CD8-positive, alpha-beta memory T cell (primary cell): ENCODE data around the gene LARP4. TPM values are rescaled to one million over a fixed set of nuclear protein-coding genes. Genes with fewer than 3 reads are reported as not detected.
A peak's percentile ranks its signal among the peaks of the same experiment; 100 is the strongest.
"Not testable (repeated sequence)": the region's sequence is repeated elsewhere in the genome, so short reads cannot be mapped to it uniquely, and the experiment has no call there.

Source experiments
- CTCF ChIA-PET: fragments of 350-600 bp; sonication (Branson Sonifier 250); formaldehyde crosslinking; loops from one replicate; lab custom pipeline; 2021; ENCODE audit warnings: antibody characterized with exemption; lab: Charles Lee
- POLR2A ChIA-PET: fragments of 350-600 bp; sonication (Branson Sonifier 250); formaldehyde crosslinking; loops from one replicate; lab custom pipeline; 2021; ENCODE audit warnings: antibody characterized with exemption; lab: Charles Lee
- DNase-seq, 5 donors: peaks; one replicate each; pipeline versions ENCODE4 v3.0.0 to v3.0.0-alpha.2; 2020 to 2022; ENCODE audit warnings: mixed read lengths in 1 of 5
- H3K27ac ChIP-seq: one replicate; pipeline ENCODE4 v1.7.0; 2013; ENCODE audit warnings: low read depth, mild to moderate bottlenecking, low read length, moderate library complexity
- H3K27me3 ChIP-seq: 2 replicates; pipeline ENCODE4 v1.7.0; 2013; ENCODE audit warnings: low read length, mild to moderate bottlenecking; ENCODE audit not compliant: insufficient read depth, poor library complexity, severe bottlenecking
- H3K36me3 ChIP-seq: 2 replicates; pipeline ENCODE4 v1.7.0; 2013; ENCODE audit warnings: mild to moderate bottlenecking, low read length, moderate library complexity; ENCODE audit not compliant: insufficient read depth
- H3K4me1 ChIP-seq: 2 replicates; pipeline ENCODE4 v1.7.0; 2013; ENCODE audit warnings: mild to moderate bottlenecking, low read length, moderate library complexity; ENCODE audit not compliant: insufficient read depth
- H3K4me3 ChIP-seq: 2 replicates; pipeline ENCODE4 v1.7.0; 2013; ENCODE audit warnings: mild to moderate bottlenecking, low read length
- H3K9me3 ChIP-seq: 2 replicates; pipeline ENCODE4 v1.7.0; 2013; ENCODE audit warnings: mild to moderate bottlenecking, low read length
- H3K27ac Mint-ChIP-seq, 8 donors: one replicate each; pipeline ENCODE4 v1.8.0; 2020 to 2021; ENCODE audit warnings: mixed read lengths in 8 of 8, mild to moderate bottlenecking in 6 of 8, inconsistent platforms in 3 of 8, moderate library complexity in 3 of 8
- H3K27me3 Mint-ChIP-seq, 2 donors: one replicate each; pipeline ENCODE4 v1.8.0; 2020 to 2021; ENCODE audit warnings: mixed read lengths in 2 of 2, mild to moderate bottlenecking in 1 of 2, moderate library complexity in 1 of 2
- H3K36me3 Mint-ChIP-seq, 3 donors: one replicate each; pipeline ENCODE4 v1.8.0; 2020 to 2021; ENCODE audit warnings: mixed read lengths in 3 of 3, inconsistent platforms in 1 of 3, mild to moderate bottlenecking in 1 of 3
- H3K4me1 Mint-ChIP-seq, 3 donors: one replicate each; pipeline ENCODE4 v1.8.0; 2020 to 2021; ENCODE audit warnings: mixed read lengths in 3 of 3, inconsistent platforms in 1 of 3, mild to moderate bottlenecking in 1 of 3
- H3K4me3 Mint-ChIP-seq, 7 donors: one replicate each; pipeline ENCODE4 v1.8.0; 2020 to 2021; ENCODE audit warnings: mixed read lengths in 7 of 7, mild to moderate bottlenecking in 6 of 7, moderate library complexity in 4 of 7, inconsistent platforms in 2 of 7
- H3K9me3 Mint-ChIP-seq, 5 donors: one replicate each; pipeline ENCODE4 v1.8.0; 2020 to 2022; ENCODE audit warnings: mixed read lengths in 5 of 5, mild to moderate bottlenecking in 3 of 5, moderate library complexity in 2 of 5, inconsistent platforms in 1 of 5
- polyA plus RNA-seq: library from polyadenylated mRNA; unstranded; fragments of 300-500 nt; fragmentation: Illumina TruSeq; gene quantifications from one replicate; pipeline ENCODE4 v1.2.3, GENCODE V29; 2021
- total RNA-seq, 2 experiments: library from RNA; stranded (reverse); gene quantifications; one replicate each; pipeline ENCODE4 v1.2.3, GENCODE V29; 2021

LARP4 gene
- total and polyA plus RNA-seq, 3 experiments from 2014 or later = 19.5 to 121 (median 110) TPM

DNA sequence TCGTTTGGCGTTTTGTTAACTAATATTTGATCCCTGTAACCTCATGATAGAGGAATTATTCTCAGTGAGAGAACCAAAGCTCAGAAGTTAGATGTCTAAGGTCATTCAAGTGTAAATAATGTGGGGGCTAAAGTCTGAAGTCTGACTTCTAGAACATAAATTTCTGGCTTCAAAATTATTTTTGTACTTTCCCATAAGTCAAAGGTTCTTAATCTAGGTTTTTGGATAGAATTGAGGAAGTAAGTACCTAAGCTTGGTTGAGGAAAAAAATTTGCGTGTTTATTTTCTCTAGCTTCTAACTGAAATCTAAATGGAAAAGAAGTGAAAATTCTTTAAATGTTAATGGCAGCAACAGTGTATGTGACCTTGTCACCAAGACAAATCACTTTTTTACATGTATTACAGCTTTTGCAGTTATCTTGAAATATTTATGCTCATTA, 2.3 kb downstream of the LARP4 start:
- H3K4me1 Mint-ChIP-seq = peaks cover 35 to 54% (median 40%) of the 10 kb centered on the region in 3 donors
- ChIA-PET CTCF (interaction anchor here (1.5 kb wide), 1 partner anchor 30 kb away, joined by 4 read pairs; no protein-coding TSS in a partner anchor), POLR2A (no interaction called here)
- H3K9me3 ChIP-seq = no peaks in the 10 kb centered on the region
- no peaks in the 10 kb centered on the region for H3K36me3 ChIP-seq
- H3K4me3 ChIP-seq = no peak overlapping the region
- H3K4me3 Mint-ChIP-seq = peak overlapping the region; percentile 45 to 100 (median 98)
- no peak for DNase-seq
- H3K27me3 Mint-ChIP-seq = peaks cover 0 to 3% of the 10 kb centered on the region in 2 donors
- peaks cover 1 to 14% (median 6%) of the 10 kb centered on the region in 3 donors for H3K36me3 Mint-ChIP-seq
- H3K4me1 ChIP-seq = peaks cover 22% of the 10 kb centered on the region
- H3K9me3 Mint-ChIP-seq = no peaks in the 10 kb centered on the region
- H3K27ac Mint-ChIP-seq = no peak overlapping the region
- H3K27ac ChIP-seq = peak overlapping the region; percentile 87
- no peaks in the 10 kb centered on the region for H3K27me3 ChIP-seq

DNA sequence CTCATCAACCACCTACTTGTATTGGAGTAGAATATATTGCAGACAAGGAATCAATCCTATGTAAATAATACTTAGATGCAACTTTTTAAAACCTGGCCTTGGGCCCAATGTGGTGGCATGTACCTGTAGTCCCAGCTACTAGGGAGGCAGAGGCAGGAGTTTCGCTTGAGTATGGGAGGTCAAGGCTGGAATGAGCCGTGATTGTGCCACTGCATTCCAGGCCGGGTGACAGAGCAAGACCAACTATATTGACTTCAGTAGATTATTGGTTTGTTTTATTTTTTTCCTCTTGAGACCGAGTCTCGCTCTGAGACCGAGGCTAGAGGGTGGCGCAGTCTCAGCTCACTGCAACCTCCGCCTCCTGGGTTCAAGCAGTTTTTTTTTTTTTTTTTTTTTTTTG, 3.6 kb downstream of the LARP4 start:
- POLR2A ChIA-PET = no interaction called here
- Mint-ChIP-seq H3K27ac (peak overlapping the region in 1 of 8 donors; percentile 36), H3K27me3 (no peaks in the 10 kb centered on the region), H3K9me3 (no peaks in the 10 kb centered on the region), H3K36me3 (peaks cover 0 to 18% (median 4%) of the 10 kb centered on the region in 3 donors), H3K4me3 (no peak overlapping the region), H3K4me1 (peaks cover 38 to 64% (median 46%) of the 10 kb centered on the region in 3 donors)
- no peaks in the 10 kb centered on the region for H3K27me3 ChIP-seq
- no peak overlapping the region for H3K27ac ChIP-seq
- DNase-seq = no peak
- no peaks in the 10 kb centered on the region for H3K36me3 ChIP-seq
- H3K4me3 ChIP-seq = no peak overlapping the region
- peaks cover 22% of the 10 kb centered on the region for H3K4me1 ChIP-seq
- CTCF ChIA-PET = no interaction called here
- no peaks in the 10 kb centered on the region for H3K9me3 ChIP-seq

DNA sequence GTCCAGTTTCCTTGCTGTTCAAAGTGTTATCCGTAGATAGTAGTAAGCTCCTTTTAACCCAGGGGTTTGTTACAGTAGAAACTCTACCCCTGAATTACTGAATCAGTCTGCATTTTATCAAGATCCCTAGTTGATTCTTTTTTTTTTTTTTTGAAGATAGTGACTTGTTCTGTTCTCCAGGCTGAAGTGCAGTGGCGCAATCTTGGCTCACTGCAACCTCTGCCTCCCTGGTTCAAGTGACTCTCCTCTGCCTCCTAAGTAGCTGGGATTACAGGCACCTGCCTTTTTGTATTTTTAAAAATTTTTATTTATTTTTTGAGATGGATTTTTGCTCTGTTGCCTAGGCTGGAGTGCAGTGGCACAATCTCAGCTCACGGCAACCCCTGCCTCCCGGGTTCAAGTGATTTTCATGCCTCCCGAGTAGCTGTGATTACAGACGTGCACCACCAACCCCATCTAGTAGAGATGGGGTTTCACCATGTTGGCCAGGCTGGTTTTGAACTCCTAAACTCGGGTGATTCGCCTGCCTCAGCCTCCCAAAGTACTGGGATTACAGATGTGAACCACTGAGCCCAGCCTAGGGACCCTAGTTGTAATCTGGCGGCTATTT, 10.5 kb downstream of the LARP4 start:
- H3K27me3 Mint-ChIP-seq = no peaks in the 10 kb centered on the region
- CTCF ChIA-PET = no interaction called here
- Histone ChIP-seq H3K27me3 (no peaks in the 10 kb centered on the region), H3K4me3 (no peak overlapping the region), H3K4me1 (peaks cover 4% of the 10 kb centered on the region), H3K36me3 (no peaks in the 10 kb centered on the region), H3K27ac (no peak overlapping the region), H3K9me3 (no peaks in the 10 kb centered on the region)
- H3K9me3 Mint-ChIP-seq = no peaks in the 10 kb centered on the region
- H3K4me1 Mint-ChIP-seq = peaks cover 23 to 64% (median 39%) of the 10 kb centered on the region in 3 donors
- DNase-seq = no peak
- POLR2A ChIA-PET = interaction anchor here (0.7 kb wide), 1 partner anchor 300 kb away, joined by 5 read pairs; no protein-coding TSS in a partner anchor
- H3K27ac Mint-ChIP-seq = peak overlapping the region in 2 of 8 donors; percentile 17 to 79
- no peak overlapping the region for H3K4me3 Mint-ChIP-seq
- peaks cover 0 to 21% (median 4%) of the 10 kb centered on the region in 3 donors for H3K36me3 Mint-ChIP-seq

DNA sequence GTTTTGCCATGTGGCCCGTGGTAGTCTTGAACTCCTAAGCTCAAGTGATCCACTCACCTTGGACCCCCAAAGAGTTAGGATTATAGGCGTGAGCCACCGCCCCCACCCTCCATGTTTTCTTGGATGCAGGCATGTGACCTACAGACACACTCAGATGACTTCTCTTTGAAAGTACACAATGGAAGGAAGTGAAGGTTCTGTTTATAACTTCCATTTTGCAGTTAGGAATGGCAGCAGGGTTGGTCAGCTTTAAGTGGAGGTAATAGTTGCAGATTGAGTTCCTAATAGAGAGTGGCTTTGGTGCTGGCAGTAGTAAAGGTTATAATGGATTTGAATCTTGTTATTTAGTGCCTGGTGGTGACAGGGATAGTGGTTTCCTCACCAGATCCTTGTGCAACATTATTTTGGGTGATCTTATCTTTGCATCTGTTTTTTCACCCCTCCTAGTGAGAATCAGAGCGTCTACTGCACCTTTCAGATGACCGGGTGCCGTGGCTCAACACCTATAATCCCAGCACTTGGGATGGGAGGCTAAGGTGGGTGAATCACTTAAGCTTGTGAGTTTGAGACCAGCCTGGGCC, 15.3 kb downstream of the LARP4 start:
- Histone ChIP-seq H3K27me3 (no peaks in the 10 kb centered on the region), H3K36me3 (no peaks in the 10 kb centered on the region), H3K9me3 (no peaks in the 10 kb centered on the region), H3K4me1 (peaks cover 10% of the 10 kb centered on the region), H3K27ac (no peak overlapping the region), H3K4me3 (no peak overlapping the region)
- Mint-ChIP-seq H3K36me3 (peaks cover 0 to 30% (median 0%) of the 10 kb centered on the region in 3 donors), H3K4me1 (peaks cover 25 to 72% (median 43%) of the 10 kb centered on the region in 3 donors), H3K27ac (peak overlapping the region in 3 of 8 donors; percentile 44 to 88 (median 54)), H3K9me3 (no peaks in the 10 kb centered on the region), H3K27me3 (no peaks in the 10 kb centered on the region), H3K4me3 (no peak overlapping the region)
- POLR2A ChIA-PET = no interaction called here
- CTCF ChIA-PET = no interaction called here
- no peak for DNase-seq

DNA sequence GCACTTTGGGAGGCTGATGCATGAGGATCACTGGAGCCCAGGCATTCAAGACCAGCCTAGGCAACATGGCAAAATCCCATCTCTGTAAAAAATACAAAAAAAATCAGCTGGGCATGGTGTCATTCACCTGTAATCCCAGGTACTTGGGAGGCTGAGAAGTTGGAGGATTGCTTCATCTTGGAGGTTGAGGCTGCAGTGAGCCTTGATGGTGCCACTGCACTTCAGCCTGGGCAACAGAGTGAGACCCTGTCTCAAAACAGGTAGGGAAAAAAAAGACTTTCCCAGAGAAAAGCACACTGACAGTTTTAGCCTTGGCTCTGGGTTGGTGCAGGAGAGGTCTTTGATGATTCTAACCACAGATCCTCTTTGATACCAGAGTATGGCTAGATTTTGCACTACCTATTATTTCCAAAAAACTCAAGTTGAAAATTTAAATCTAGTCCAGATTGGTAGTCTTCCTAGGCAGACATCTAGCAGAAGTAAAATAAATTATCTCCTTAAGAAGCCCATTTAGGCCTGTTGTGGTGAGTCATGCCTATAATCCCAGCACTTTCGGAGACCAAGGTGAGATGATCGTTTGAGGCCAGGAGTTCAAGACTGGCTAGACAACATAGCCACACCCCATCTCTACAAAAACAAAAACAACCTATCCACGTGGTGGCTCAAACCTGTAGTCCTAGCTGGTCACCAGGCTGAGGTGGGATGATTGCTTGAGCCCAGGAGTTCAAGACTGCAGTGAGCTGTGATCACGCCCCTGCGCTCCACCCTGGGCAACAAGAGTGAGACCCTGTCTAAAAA, 18.6 kb downstream of the LARP4 start:
- peaks cover 14 to 51% (median 33%) of the 10 kb centered on the region in 3 donors for H3K4me1 Mint-ChIP-seq
- POLR2A ChIA-PET = no interaction called here
- peaks cover 10% of the 10 kb centered on the region for H3K4me1 ChIP-seq
- peaks cover 0 to 29% (median 0%) of the 10 kb centered on the region in 3 donors for H3K36me3 Mint-ChIP-seq
- H3K4me3 ChIP-seq = no peak overlapping the region
- no peak overlapping the region for H3K27ac ChIP-seq
- H3K27ac Mint-ChIP-seq = peak overlapping the region in 1 of 8 donors; percentile 24
- no peaks in the 10 kb centered on the region for H3K9me3 Mint-ChIP-seq
- H3K36me3 ChIP-seq = no peaks in the 10 kb centered on the region
- no peaks in the 10 kb centered on the region for H3K27me3 ChIP-seq
- no peaks in the 10 kb centered on the region for H3K9me3 ChIP-seq
- H3K27me3 Mint-ChIP-seq = no peaks in the 10 kb centered on the region
- CTCF ChIA-PET = no interaction called here
- H3K4me3 Mint-ChIP-seq = no peak overlapping the region
- no peak for DNase-seq

DNA sequence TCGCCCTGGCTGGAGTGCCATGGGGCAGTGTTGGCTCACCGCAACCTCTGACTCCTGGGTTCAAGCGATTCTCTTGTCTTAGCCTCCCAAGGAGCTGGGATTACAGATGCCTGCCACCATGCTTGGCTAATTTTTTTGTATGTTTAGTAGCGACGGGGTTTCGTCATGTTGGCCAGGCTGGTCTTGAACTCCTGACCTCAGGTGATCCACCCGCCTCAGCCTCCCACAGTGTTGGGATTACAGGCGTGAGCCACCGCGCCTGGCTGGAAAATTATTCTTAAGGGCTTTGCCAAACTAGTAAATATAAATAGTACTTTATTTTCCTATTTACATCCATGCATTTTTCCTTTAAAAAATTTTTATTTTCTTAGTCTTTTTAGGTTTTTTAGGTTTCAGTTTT, 22.2 kb downstream of the LARP4 start:
- H3K27me3 ChIP-seq, H3K27ac ChIP-seq, H3K4me3 Mint-ChIP-seq, H3K27ac Mint-ChIP-seq, H3K9me3 ChIP-seq, H3K4me3 ChIP-seq, H3K9me3 Mint-ChIP-seq, H3K4me1 ChIP-seq, H3K27me3 Mint-ChIP-seq, DNase-seq, POLR2A ChIA-PET, CTCF ChIA-PET, H3K36me3 ChIP-seq: not testable (repeated sequence)
- peaks cover 0 to 27% (median 0%) of the 10 kb centered on the region in 3 donors for H3K36me3 Mint-ChIP-seq
- peaks cover 22 to 44% (median 37%) of the 10 kb centered on the region in 3 donors for H3K4me1 Mint-ChIP-seq

DNA sequence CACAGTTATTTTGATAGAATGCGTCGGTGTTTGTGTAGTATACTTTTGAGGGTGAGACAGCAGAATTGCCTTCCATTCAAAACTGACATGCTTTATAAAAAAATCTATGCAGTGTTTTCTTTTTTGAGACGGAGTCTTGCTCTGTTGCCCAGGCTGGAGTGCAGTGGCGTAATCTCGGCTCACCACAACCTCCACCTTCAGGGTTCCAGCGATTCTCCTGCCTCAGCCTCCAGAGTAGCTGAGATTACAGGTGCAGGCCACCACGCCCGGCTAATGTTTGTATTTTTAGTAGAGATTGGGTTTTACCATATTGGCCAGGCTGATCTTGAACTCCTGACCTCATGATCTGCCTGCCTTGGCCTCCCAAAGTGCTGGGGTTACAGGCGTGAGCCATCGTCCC, 22.7 kb downstream of the LARP4 start:
- CTCF ChIA-PET, H3K9me3 ChIP-seq, H3K4me3 Mint-ChIP-seq, DNase-seq, H3K4me3 ChIP-seq, H3K4me1 ChIP-seq, H3K27ac ChIP-seq, H3K27me3 ChIP-seq, H3K9me3 Mint-ChIP-seq, H3K27ac Mint-ChIP-seq, H3K27me3 Mint-ChIP-seq, H3K36me3 ChIP-seq: not testable (repeated sequence)
- POLR2A ChIA-PET = interaction anchor here (0.7 kb wide), 1 partner anchor 96 kb away, joined by 4 read pairs; no protein-coding TSS in a partner anchor
- H3K36me3 Mint-ChIP-seq = peaks cover 0 to 26% (median 0%) of the 10 kb centered on the region in 3 donors
- peaks cover 21 to 41% (median 37%) of the 10 kb centered on the region in 3 donors for H3K4me1 Mint-ChIP-seq
